GM21515 (cell line): ENCODE measurements around the gene PPP5C.
"Not testable (repeated sequence)": the region's sequence is repeated elsewhere in the genome, so short reads cannot be mapped to it uniquely, and the experiment has no call there.

ENCODE experiments used
- ATAC-seq: cut with Tn5 transposase; IDR thresholded peaks from one replicate; pipeline ENCODE4 v1.9.1; 2021; ENCODE audit not compliant: unreplicated experiment

The PPP5C gene

GRCh38 chr19:46428239-46429135 lies 81.6 kb downstream of the PPP5C start, which contains the start of gene PNMA8C:
Gene PNMA8C (minus strand): TSS chr19:46428936. CDS start chr19:46428359, 577 bp downstream.
- ATAC-seq, result no peak

- no peak for ATAC-seq
These were observed 83.1 kb downstream of the PPP5C start for GRCh38 chr19:46429999-46430398.

- ATAC-seq, result no peak
These were observed 84.9 kb downstream of the PPP5C start for GRCh38 chr19:46431824-46432223.

- not testable (repeated sequence) for ATAC-seq
These were observed 86.6 kb downstream of the PPP5C start for GRCh38 chr19:46433470-46433869.

GRCh38 chr19:46435009-46435408 lies 88.1 kb downstream of the PPP5C start:
- no peak for ATAC-seq

- not testable (repeated sequence) for ATAC-seq
These were observed 88.8 kb downstream of the PPP5C start for GRCh38 chr19:46435689-46436088.
